Activated CD8-positive, alpha-beta T cell treated with anti-CD3 and anti-CD28 coated beads for 36 hours (primary cell): ENCODE results near the gene DLG2. TPM values are rescaled to one million over a fixed set of nuclear protein-coding genes. Genes with fewer than 3 reads are reported as not detected.
"Not testable (repeated sequence)": the region's sequence is repeated elsewhere in the genome, so short reads cannot be mapped to it uniquely, and the experiment has no call there.

ENCODE experiments used
- ATAC-seq: fragments of 200-7000 bp; cut with Tn5 transposase; one replicate; pipeline ENCODE4 v1.10.0; 2021; ENCODE audit warnings: mild to moderate bottlenecking, moderate library complexity
- CTCF ChIA-PET: fragments of 350-600 bp; sonication (Branson Sonifier 250); formaldehyde crosslinking; loops from one replicate; lab custom pipeline; 2021; ENCODE audit warnings: antibody characterized with exemption; lab: Charles Lee
- POLR2A ChIA-PET: fragments of 350-600 bp; sonication (Branson Sonifier 250); formaldehyde crosslinking; loops from one replicate; lab custom pipeline; 2021; ENCODE audit warnings: antibody characterized with exemption; lab: Charles Lee
- DNase-seq: peaks from one replicate; pipeline ENCODE4 v3.0.0-alpha.2; 2020
- H3K27ac Mint-ChIP-seq: one replicate; pipeline ENCODE4 v1.8.0; 2021; ENCODE audit warnings: mild to moderate bottlenecking, mixed read lengths
- H3K27me3 Mint-ChIP-seq: one replicate; pipeline ENCODE4 v1.8.0; 2021; ENCODE audit warnings: mixed read lengths
- H3K36me3 Mint-ChIP-seq: one replicate; pipeline ENCODE4 v1.8.0; 2021; ENCODE audit warnings: low read depth, mixed read lengths
- H3K4me1 Mint-ChIP-seq: one replicate; pipeline ENCODE4 v1.8.0; 2021; ENCODE audit warnings: low read depth, mixed read lengths
- H3K4me3 Mint-ChIP-seq: one replicate; pipeline ENCODE4 v1.8.0; 2021; ENCODE audit warnings: mild to moderate bottlenecking, moderate library complexity, mixed read lengths
- H3K9me3 Mint-ChIP-seq: one replicate; pipeline ENCODE4 v1.8.0; 2021; ENCODE audit warnings: mixed read lengths
- CTCF ChIP-seq: fragments of 200-600 bp; IDR thresholded peaks from one replicate; pipeline ENCODE4 v1.8.0; 2022; ENCODE audit warnings: antibody characterized with exemption, mild to moderate bottlenecking
- intact Hi-C: fragments of 100-400 bp; cut with micrococcal nuclease; formaldehyde crosslinking; loops from one replicate; pipeline ENCODE4 v1.10.0; 2022
- total RNA-seq, 2 experiments: library from RNA; stranded (reverse); gene quantifications; one replicate each; pipeline ENCODE4 v1.2.3, GENCODE V29; 2021

DLG2 gene
- total RNA-seq, 2 experiments from 2014 or later = 2.2 to 2.6 TPM

- CTCF ChIA-PET = no interaction called here
- intact Hi-C loops = no loop called here
Observed at GRCh38 chr11:83600661-83601060, 2026.5 kb downstream of the DLG2 start.

GRCh38 chr11:83599066-83599465 is 2028.1 kb downstream of the DLG2 start:
- Mint-ChIP-seq H3K27ac (no peak overlapping the region), H3K27me3 (no peaks in the 10 kb centered on the region), H3K4me1 (no peaks in the 10 kb centered on the region), H3K9me3 (peaks cover 5% of the 10 kb centered on the region), H3K36me3 (no peaks in the 10 kb centered on the region), H3K4me3 (no peak overlapping the region)
- no peak for ATAC-seq
- DNase-seq = no peak
- ChIA-PET POLR2A (no interaction called here), CTCF (interaction anchor here (1.0 kb wide), 1 partner anchor 76 kb away, joined by 3 read pairs; no protein-coding TSS in a partner anchor)
- intact Hi-C loops = no loop called here
- no peak for TF ChIP-seq CTCF

More at GRCh38 chr11:83600661-83601060, 2026.5 kb downstream of the DLG2 start:
- Mint-ChIP-seq H3K36me3 (no peaks in the 10 kb centered on the region), H3K4me1 (no peaks in the 10 kb centered on the region), H3K4me3 (no peak overlapping the region), H3K27ac (no peak overlapping the region), H3K27me3 (no peaks in the 10 kb centered on the region), H3K9me3 (peaks cover 4% of the 10 kb centered on the region)
- ATAC-seq (no peak), DNase-seq (no peak)
- POLR2A ChIA-PET = no interaction called here
- no peak for TF ChIP-seq CTCF

GRCh38 chr11:83587797-83588196 is 2039.3 kb downstream of the DLG2 start:
- ATAC-seq, H3K36me3 Mint-ChIP-seq, H3K4me1 Mint-ChIP-seq, H3K9me3 Mint-ChIP-seq, POLR2A ChIA-PET, H3K27me3 Mint-ChIP-seq, H3K27ac Mint-ChIP-seq, CTCF ChIA-PET, intact Hi-C loops, DNase-seq, H3K4me3 Mint-ChIP-seq: not testable (repeated sequence)

- no peak for TF ChIP-seq CTCF
- H3K4me1 Mint-ChIP-seq = no peaks in the 10 kb centered on the region
- H3K27me3 Mint-ChIP-seq = peaks cover 4% of the 10 kb centered on the region
- ATAC-seq = peak; percentile 74
- no peak overlapping the region for H3K4me3 Mint-ChIP-seq
- ChIA-PET POLR2A (no interaction called here), CTCF (no interaction called here)
- H3K36me3 Mint-ChIP-seq = no peaks in the 10 kb centered on the region
- H3K9me3 Mint-ChIP-seq = no peaks in the 10 kb centered on the region
- no peak overlapping the region for H3K27ac Mint-ChIP-seq
- no peak for DNase-seq
- intact Hi-C loops = no loop called here
Observed at GRCh38 chr11:83583757-83584366, 2043.3 kb downstream of the DLG2 start.

GRCh38 chr11:83574519-83574918 is 2052.6 kb downstream of the DLG2 start:
- no peak for TF ChIP-seq CTCF
- H3K27ac Mint-ChIP-seq = no peak overlapping the region
- ATAC-seq (no peak), DNase-seq (no peak)
- CTCF ChIA-PET = no interaction called here
- no peaks in the 10 kb centered on the region for H3K9me3 Mint-ChIP-seq
- no peaks in the 10 kb centered on the region for H3K4me1 Mint-ChIP-seq
- no peak overlapping the region for H3K4me3 Mint-ChIP-seq
- H3K27me3 Mint-ChIP-seq = peaks cover 2% of the 10 kb centered on the region
- POLR2A ChIA-PET = no interaction called here
- intact Hi-C loops = no loop called here
- no peaks in the 10 kb centered on the region for H3K36me3 Mint-ChIP-seq
